HCT116 (cell line): ENCODE measurements around the gene TULP4. TPM values are rescaled to one million over a fixed set of nuclear protein-coding genes. Genes with fewer than 3 reads are reported as not detected.

Experiments used
- ATAC-seq: fragments of 200-7000 bp; cut with Tn5 transposase; 2 replicates; pipeline ENCODE4 v1.9.1; 2020; ENCODE audit warnings: mild to moderate bottlenecking, moderate library complexity
- BruUV-seq: library from RNA; stranded (reverse); fragments of 400-500 nt; replicated peaks from 2 replicates; lab custom pipeline; 2021; lab: Mats Ljungman, UMichigan
- CTCF ChIA-PET: fragments of 300-600 bp; sonication (Branson Sonifier 250); formaldehyde crosslinking; loops from one replicate; lab custom pipeline; 2021; ENCODE audit warnings: antibody characterized with exemption; lab: Charles Lee
- POLR2A ChIA-PET: fragments of 300-600, 350-600 bp; sonication (Branson Sonifier 250); formaldehyde crosslinking; loops from one replicate; lab custom pipeline; 2021; ENCODE audit warnings: antibody characterized with exemption; lab: Charles Lee
- RAD21 ChIA-PET, 2 experiments: fragments of 300-600 bp; sonication (Branson Sonifier 250); formaldehyde crosslinking; loops; one replicate each; lab custom pipeline; 2023; ENCODE audit warnings: low total read pairs in 2 of 2; ENCODE audit not compliant: uncharacterized antibody in 2 of 2, unreplicated experiment in 2 of 2, low non-redundant PET in 1 of 2; lab: Charles Lee
- DNase-seq: peaks from one replicate; pipeline ENCODE4 v3.0.0-alpha.2; 2010; ENCODE audit warnings: low read depth, low spot score
- H2AFZ ChIP-seq: fragments of 200-600 bp; shearing (Covaris generic), sonication (generic); 2 replicates; pipeline ENCODE4 v1.6.1; 2017; ENCODE audit warnings: low read depth, mixed run types, mixed read lengths, antibody characterized with exemption, low read length; ENCODE audit not compliant: poor library complexity, severe bottlenecking
- H3K27ac ChIP-seq: 2 replicates; pipeline ENCODE4 v1.5.1; 2012; ENCODE audit warnings: low read depth, low read length
- H3K27me3 ChIP-seq: fragments of 200-600 bp; sonication (generic); 2 replicates; pipeline ENCODE4 v1.6.1; 2016; ENCODE audit warnings: mixed run types, low read length, mixed read lengths; ENCODE audit not compliant: insufficient read depth
- H3K36me3 ChIP-seq, 2 experiments: fragments of 200-500 bp in 1 of 2; fragments of 200-600 bp in 1 of 2; sonication (Bioruptor generic) in 1 of 2; sonication (generic) in 1 of 2; 2 replicates each; pipeline versions ENCODE4 v1.5.1 to v1.6.1; 2014 to 2016; ENCODE audit warnings: low read length in 2 of 2, inconsistent platforms in 1 of 2, mixed read lengths in 1 of 2, mixed run types in 1 of 2; ENCODE audit not compliant: insufficient read depth in 2 of 2, control insufficient read depth in 1 of 2
- H3K4me1 ChIP-seq, 2 experiments: fragments of 200-600 bp in 1 of 2; sonication (generic) in 1 of 2; 2 replicates each; pipeline versions ENCODE4 v1.5.1 to v1.6.1; 2012 to 2017; ENCODE audit warnings: low read length in 2 of 2, inconsistent platforms in 1 of 2, mild to moderate bottlenecking in 1 of 2, mixed read lengths in 1 of 2, mixed run types in 1 of 2, moderate library complexity in 1 of 2; ENCODE audit not compliant: insufficient read depth in 2 of 2, control insufficient read depth in 1 of 2
- H3K4me2 ChIP-seq: fragments of 200-600 bp; sonication (generic); 2 replicates; pipeline ENCODE4 v1.6.1; 2017; ENCODE audit warnings: mixed run types, low read length, mixed read lengths
- H3K4me3 ChIP-seq, 2 experiments: fragments of 200-600 bp in 1 of 2; sonication (generic) in 1 of 2; replicated peaks in 1 of 2; 2 replicates each; pipeline ENCODE4 v1.5.1; 2011 to 2016; ENCODE audit warnings: low read length in 2 of 2, control low read depth in 1 of 2, low read depth in 1 of 2, mild to moderate bottlenecking in 1 of 2, mixed read lengths in 1 of 2, mixed run types in 1 of 2
- H3K79me2 ChIP-seq: fragments of 200-600 bp; sonication (generic); 2 replicates; pipeline ENCODE4 v1.6.1; 2017; ENCODE audit warnings: mild to moderate bottlenecking, mixed run types, low read length, moderate library complexity, mixed read lengths; ENCODE audit not compliant: insufficient read depth
- H3K9ac ChIP-seq: fragments of 200-600 bp; sonication (generic); 2 replicates; pipeline ENCODE4 v1.6.1; 2016; ENCODE audit warnings: low read length, mixed read lengths
- H3K9me2 ChIP-seq: fragments of 200-600 bp; sonication (generic), shearing (Covaris generic); 2 replicates; pipeline ENCODE4 v1.6.1; 2017; ENCODE audit warnings: mixed run types, mild to moderate bottlenecking, moderate library complexity; ENCODE audit not compliant: insufficient read depth
- H3K9me3 ChIP-seq, 2 experiments: fragments of 200-500 bp in 1 of 2; fragments of 200-600 bp in 1 of 2; sonication (Bioruptor generic) in 1 of 2; sonication (generic) in 1 of 2; 2 replicates each; pipeline ENCODE4 v1.6.1; 2014 to 2017; ENCODE audit warnings: low read length in 2 of 2, mixed read lengths in 2 of 2, inconsistent platforms in 1 of 2, low read depth in 1 of 2, mild to moderate bottlenecking in 1 of 2, mixed run types in 1 of 2, moderate library complexity in 1 of 2; ENCODE audit not compliant: control insufficient read depth in 1 of 2, insufficient read depth in 1 of 2
- H4K20me1 ChIP-seq: fragments of 200-600 bp; sonication (generic), shearing (Covaris generic); 2 replicates; pipeline ENCODE4 v1.6.1; 2017; ENCODE audit warnings: mixed run types, mild to moderate bottlenecking, moderate library complexity; ENCODE audit not compliant: insufficient read depth
- CBX3 ChIP-seq: IDR thresholded peaks from 2 replicates; pipeline ENCODE4 v1.6.1; 2012; ENCODE audit warnings: low read depth
- CTCF ChIP-seq, 3 experiments: fragments of 200-600 bp in 1 of 3; sonication (generic) in 1 of 3; IDR thresholded peaks in 2 of 3; conservative IDR thresholded peaks in 1 of 3; 2 replicates each; pipeline ENCODE4 v1.5.1; 2012 to 2017; ENCODE audit warnings: low read depth in 2 of 3, low read length in 2 of 3, antibody characterized with exemption in 1 of 3, borderline replicate concordance in 1 of 3, control low read depth in 1 of 3, mild to moderate bottlenecking in 1 of 3, mixed read lengths in 1 of 3, mixed run types in 1 of 3, moderate library complexity in 1 of 3; ENCODE audit not compliant: insufficient read depth in 1 of 3
- ELF1 ChIP-seq: IDR thresholded peaks from 2 replicates; pipeline ENCODE4 v1.6.1; 2012; ENCODE audit warnings: low read depth, borderline replicate concordance
- EZH2phosphoT487 ChIP-seq: fragments of 200-600 bp; IDR thresholded peaks from 2 replicates; pipeline ENCODE4 v1.6.1; 2018; ENCODE audit warnings: antibody characterized with exemption, borderline replicate concordance
- FOSL1 ChIP-seq: IDR thresholded peaks from 2 replicates; pipeline ENCODE4 v1.6.1; 2012; ENCODE audit warnings: low read depth
- JUND ChIP-seq: IDR thresholded peaks from 2 replicates; pipeline ENCODE4 v1.6.1; 2012
- MAX ChIP-seq: IDR thresholded peaks from 2 replicates; pipeline ENCODE4 v1.6.1; 2012
- RAD21 ChIP-seq: IDR thresholded peaks from 2 replicates; pipeline ENCODE4 v1.6.1; 2012; ENCODE audit warnings: low read depth, mild to moderate bottlenecking
- REST ChIP-seq: IDR thresholded peaks from 2 replicates; pipeline ENCODE4 v1.6.1; 2012; ENCODE audit warnings: low read depth
- SIN3A ChIP-seq: IDR thresholded peaks from 2 replicates; pipeline ENCODE4 v1.6.1; 2012; ENCODE audit warnings: low read depth
- SRF ChIP-seq: IDR thresholded peaks from 2 replicates; pipeline ENCODE4 v1.6.1; 2012; ENCODE audit warnings: low read depth
- YY1 ChIP-seq: IDR thresholded peaks from 2 replicates; pipeline ENCODE4 v1.6.1; 2011; ENCODE audit warnings: low read length, low read depth, moderate library complexity, mild to moderate bottlenecking; ENCODE audit not compliant: insufficient replicate concordance; ENCODE audit errors: extremely low read depth
- ZBTB33 ChIP-seq: IDR thresholded peaks from 2 replicates; pipeline ENCODE4 v1.6.1; 2011; ENCODE audit warnings: mild to moderate bottlenecking, low read length, moderate library complexity; ENCODE audit not compliant: insufficient replicate concordance; ENCODE audit errors: extremely low read depth
- intact Hi-C: fragments of 100-400 bp; cut with micrococcal nuclease; formaldehyde crosslinking; loops from 2 replicates; pipeline ENCODE4 v1.10.0; 2022
- total RNA-seq: library from RNA; stranded (reverse); gene quantifications from one replicate; pipeline ENCODE4 v1.2.1, GENCODE V29; 2021; ENCODE audit not compliant: unreplicated experiment

TULP4 gene
- total RNA-seq, 1 experiment from 2014 or later = 70.8 TPM

GRCh38 chr6:158543606-158544185 is 231.4 kb downstream of the TULP4 start:
- no peaks in the 10 kb centered on the region for H3K79me2 ChIP-seq
- H3K9me3 ChIP-seq = no peaks in the 10 kb centered on the region
- DNase-seq (no peak), ATAC-seq (no peak)
- ChIA-PET POLR2A (no interaction called here), RAD21 (no interaction called here), CTCF (interaction anchor here (0.9 kb wide), 1 partner anchor 25 kb away, joined by 3 read pairs; no protein-coding TSS in a partner anchor)
- BruUV-seq = no TSS peak
- no peaks in the 10 kb centered on the region for H3K4me1 ChIP-seq
- no peaks in the 10 kb centered on the region for H3K27me3 ChIP-seq
- intact Hi-C loops = no loop called here
- no peak overlapping the region for H3K9ac ChIP-seq
- TF ChIP-seq SRF (no peak), RAD21 (no peak), YY1 (no peak), JUND (no peak), CBX3 (no peak), MAX (no peak), SIN3A (no peak), EZH2phosphoT487 (no peak), ELF1 (no peak)
- no peak overlapping the region for H3K27ac ChIP-seq
- H3K9me2 ChIP-seq = no peaks in the 10 kb centered on the region
- no peak overlapping the region for H2AFZ ChIP-seq
- H3K4me2 ChIP-seq = no peak overlapping the region
- no peaks in the 10 kb centered on the region for H3K36me3 ChIP-seq
- H4K20me1 ChIP-seq = no peaks in the 10 kb centered on the region
- no peak overlapping the region for H3K4me3 ChIP-seq

GRCh38 chr6:158544428-158544827 is 232.2 kb downstream of the TULP4 start:
- Histone ChIP-seq H3K9ac (no peak overlapping the region), H3K36me3 (no peaks in the 10 kb centered on the region), H3K9me2 (no peaks in the 10 kb centered on the region), H2AFZ (no peak overlapping the region), H3K27ac (no peak overlapping the region), H3K9me3 (no peaks in the 10 kb centered on the region), H3K4me3 (no peak overlapping the region), H3K27me3 (no peaks in the 10 kb centered on the region), H3K4me2 (no peak overlapping the region), H3K79me2 (no peaks in the 10 kb centered on the region), H4K20me1 (no peaks in the 10 kb centered on the region), H3K4me1 (no peaks in the 10 kb centered on the region)
- CTCF ChIA-PET = no interaction called here
- RAD21 ChIA-PET = no interaction called here
- no peak for DNase-seq
- BruUV-seq = no TSS peak
- POLR2A ChIA-PET = no interaction called here
- ATAC-seq = no peak
- intact Hi-C loops = no loop called here
- no peak for TF ChIP-seq ZBTB33
- TF ChIP-seq REST = no peak
- no peak for TF ChIP-seq CTCF (IDR thresholded peaks at IDR 0.05 in 2 of 3, conservative IDR thresholded peaks at IDR 0.05 in 1 of 3; ENCODE audit: borderline replicate concordance in 1 of 3, insufficient read depth in 1 of 3, low read depth in 2 of 3, low read length in 2 of 3)
- no peak for TF ChIP-seq SRF
- TF ChIP-seq FOSL1 = no peak
